HG03432 (cell line): ENCODE measurements around the gene EBF4.

ENCODE experiments used
- ATAC-seq: cut with Tn5 transposase; IDR thresholded peaks from one replicate; pipeline ENCODE4 v1.9.1; 2021; ENCODE audit warnings: mild to moderate bottlenecking, moderate library complexity; ENCODE audit not compliant: unreplicated experiment

EBF4 gene

DNA sequence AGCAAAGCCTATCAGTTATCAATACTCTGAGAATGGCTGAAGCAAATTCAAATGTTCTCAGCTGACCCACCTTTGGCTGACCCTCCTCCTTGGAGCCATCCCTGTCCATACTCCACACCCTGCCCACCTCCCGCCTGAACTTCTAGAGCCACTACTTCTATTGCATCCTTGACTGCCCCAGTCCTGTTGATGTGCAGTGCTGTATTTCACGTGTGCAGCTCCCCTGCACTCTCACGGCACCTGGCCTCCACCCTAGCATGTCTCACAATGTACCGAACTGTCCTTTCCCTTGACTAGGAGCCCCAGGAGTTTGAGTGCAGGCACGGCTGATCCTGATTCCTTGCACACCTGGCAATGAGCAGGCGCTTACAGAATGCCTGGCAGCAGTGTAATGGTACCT is 100.9 kb downstream of the EBF4 start:
- ATAC-seq = no peak

DNA sequence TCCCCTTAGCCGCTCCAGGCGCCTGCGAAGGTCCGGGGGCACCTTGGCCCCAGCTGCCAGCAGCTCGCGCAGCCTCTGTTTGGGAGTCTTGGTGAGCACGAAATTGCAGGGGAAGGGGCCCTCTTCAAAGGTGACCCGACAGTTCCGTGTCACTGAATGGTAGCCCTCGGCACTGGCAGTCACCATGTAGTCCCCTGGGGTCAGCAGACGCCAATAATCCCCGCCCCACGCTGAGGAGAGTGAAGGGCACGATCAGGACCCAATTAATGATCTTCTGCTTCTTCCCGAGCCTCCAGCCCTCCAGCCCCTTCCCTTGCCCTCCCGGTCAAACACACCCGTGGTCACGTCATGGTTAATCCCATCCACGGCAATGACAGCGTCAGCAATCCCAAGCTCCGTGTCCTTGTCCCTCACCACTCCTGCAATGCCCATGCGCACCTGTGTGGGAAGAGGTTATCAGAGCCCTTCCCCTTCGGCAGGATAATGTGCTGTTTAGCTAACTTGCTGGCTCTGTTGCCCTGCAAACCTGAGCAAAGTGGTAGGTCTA is 101.7 kb downstream of the EBF4 start:
- no peak for ATAC-seq

DNA sequence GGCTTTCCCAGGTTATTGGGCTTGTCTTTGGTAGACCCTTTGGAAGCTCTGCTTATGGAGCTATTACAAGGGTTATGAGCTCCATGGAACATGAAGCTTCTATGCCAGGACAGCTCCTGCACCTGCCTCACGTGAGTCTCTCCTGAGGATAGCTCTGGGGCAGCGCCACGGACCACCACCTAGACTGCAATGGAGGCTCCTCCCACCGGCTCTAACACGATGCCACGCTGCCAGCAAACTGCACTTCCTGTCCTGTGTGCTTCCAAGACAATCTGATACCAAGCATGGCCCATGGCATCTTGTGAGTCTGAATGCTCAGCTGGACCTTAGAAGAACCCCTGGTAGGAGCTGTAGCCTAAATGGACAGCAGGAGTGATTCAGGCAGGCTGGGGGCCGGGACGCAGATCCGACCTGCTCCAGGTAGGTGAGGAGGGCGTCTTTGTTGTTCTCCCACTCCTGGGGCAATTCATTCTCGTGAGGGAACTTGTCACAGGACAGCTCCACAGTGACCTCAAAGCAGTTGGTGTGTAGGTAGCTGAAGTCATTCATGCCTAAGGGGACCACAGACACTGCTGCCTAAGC is 102.4 kb downstream of the EBF4 start:
- ATAC-seq = no peak

DNA sequence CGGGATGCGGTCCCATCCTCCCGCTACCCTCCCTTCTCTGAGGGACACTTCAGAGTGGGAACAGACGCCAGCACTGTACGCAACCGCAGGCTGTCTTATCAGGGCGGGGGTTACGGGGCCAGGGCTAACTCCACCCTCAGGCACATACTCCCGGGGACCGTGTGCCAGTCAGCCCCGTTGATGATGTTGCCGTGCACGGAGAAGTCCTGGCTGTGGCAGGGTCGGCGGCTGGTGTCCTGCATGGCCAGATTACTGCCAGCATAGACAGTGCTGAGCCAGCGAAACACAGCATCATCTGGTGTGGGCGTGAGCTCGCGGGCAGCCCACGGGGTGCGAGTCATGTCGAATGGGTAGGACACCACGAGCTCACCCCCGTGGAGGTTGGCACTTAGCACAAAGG is 102.9 kb downstream of the EBF4 start:
- ATAC-seq = no peak

DNA sequence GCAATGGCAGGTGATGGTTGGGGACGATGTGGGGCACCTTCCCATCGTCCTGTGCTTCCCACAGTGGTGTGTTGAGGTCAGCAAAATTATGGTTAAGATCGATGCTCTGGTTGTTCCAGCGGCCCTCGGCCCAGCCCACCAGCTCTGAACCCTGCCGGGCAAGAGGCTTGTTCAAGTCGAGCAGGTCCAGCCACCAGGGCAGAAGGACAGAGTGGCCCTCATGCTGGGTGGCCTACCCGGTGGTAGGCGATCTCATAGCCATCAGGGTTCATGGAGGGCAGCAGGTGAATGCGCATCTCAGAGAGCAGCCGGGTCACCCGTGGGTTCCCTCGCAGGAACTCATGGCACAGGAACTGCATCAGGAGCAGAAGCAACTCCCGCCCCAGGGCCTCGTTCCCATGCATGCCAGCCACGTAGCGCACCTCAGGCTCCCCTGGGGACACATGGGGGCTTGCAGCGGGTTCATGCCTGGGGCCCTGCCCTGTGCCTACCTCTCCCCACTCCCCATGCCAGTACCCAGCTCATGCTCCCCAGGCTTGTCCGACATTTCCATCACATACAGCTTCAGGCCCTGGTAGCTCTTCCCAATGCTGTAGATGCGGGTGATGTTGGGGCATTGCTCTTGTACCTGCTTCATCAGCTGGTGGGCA is 103.6 kb downstream of the EBF4 start:
- ATAC-seq = no peak

DNA sequence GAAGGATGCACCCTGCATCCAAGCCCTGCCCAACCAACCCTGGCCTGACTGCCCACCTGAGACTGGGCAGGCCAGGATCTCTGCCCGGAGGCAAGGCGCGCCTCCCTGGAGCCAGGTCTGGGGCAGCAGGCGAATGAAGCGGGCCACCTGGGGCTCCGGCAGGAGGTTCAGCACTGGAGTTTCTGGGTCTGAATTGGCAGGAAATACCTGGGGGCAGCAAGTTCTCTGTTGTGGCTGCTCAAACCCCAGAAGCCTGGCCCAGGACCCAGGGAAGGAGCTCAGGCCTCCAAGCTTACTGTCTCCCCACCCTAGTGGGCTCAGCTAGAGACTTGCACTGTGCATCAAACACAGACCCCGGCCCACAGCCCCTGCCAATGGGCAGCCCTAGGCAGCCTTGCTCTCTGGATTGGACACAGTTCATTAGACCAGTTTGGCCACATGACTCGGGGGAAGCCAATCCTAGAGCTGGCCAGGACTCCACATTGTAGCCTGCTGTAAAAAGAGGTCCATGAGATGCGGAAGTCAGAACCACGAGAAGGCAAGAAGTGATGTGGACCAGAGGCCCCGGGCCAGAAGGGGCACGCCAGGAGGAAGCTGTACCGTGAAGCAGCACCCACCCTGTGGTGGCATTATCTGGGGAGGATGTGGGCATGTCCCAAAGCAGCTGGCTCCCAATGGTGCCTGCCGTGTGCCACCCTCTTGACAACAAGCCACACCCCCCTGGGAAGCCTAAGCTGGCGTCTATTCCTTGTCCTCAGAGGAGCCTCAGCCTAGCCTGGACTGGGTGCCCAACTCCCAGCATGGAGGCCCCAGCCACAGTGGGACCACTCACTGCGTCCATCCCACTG is 104.8 kb downstream of the EBF4 start:
- no peak for ATAC-seq

DNA sequence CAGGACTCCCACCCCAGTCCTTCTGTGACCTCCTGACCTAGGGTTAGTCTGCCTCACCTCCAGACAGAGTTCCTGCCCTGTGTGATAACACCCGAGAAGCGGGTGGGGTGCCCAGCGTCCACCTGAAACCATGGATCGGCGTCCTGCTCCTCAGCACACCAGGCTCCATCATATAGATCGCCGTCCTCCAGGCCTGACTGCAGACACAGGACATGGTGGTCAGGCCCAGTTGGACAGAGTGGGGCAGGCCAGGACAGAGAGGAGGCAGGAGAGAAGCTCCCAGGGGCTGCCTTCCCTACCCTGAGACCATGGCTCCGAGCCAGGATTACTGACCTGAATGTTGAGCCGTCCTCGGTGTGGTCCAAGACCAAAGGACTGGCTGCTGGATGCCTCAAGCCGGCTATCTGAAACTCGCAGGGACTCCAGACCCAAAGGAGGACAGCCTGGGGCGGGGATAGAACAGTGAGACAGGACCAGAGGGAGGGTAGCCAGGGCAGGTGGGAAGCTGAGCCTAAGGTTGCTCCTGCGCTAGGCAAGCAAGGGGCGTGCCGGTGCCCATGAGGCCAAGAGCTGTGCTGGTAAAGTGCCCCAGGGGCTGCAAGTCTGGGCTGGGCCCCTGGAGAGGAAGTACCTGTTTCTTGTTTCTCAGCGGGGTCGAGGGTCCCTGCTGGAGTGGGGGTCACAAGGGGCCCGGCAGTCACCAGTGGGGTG is 105.7 kb downstream of the EBF4 start:
- no peak for ATAC-seq

DNA sequence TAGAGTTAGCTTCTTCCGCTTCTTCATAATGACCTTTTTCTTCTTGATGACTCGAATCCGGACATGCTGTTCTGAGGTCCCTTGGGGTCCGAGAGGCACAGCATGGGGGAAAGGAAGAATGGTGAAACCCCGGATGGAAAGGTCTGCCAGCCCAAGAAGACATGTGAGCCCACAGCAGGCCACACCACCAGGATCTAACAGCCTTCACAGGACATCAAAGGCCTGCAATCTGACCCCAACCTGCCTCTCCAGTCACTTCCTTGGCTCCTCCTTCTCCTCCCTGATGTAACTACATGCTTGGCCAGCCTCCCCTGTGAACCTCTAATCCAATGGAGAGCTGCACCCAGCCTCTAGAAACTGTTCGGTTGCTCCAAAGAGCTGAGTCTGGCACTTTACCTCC is 106.2 kb downstream of the EBF4 start:
- no peak for ATAC-seq

DNA sequence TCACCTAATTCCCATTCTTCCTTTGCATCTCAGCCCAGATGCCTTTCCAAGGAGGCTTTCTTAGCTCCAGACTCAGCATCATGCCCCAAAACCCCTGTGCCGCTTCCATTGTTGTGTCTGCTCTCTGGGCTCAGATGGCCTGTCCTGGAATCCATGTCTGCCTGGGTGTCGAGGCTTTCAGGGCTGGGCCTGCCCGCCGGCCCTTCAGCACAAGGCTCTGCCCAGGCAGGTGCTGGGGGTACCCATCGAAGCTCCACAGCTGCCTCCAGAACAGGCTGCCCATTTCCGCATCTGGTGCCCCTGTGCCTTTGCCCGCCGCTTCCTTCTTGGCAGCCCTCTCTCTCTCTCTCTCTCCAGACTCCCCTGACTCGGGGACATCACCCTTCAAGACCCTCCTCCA is 106.7 kb downstream of the EBF4 start:
- ATAC-seq = no peak

DNA sequence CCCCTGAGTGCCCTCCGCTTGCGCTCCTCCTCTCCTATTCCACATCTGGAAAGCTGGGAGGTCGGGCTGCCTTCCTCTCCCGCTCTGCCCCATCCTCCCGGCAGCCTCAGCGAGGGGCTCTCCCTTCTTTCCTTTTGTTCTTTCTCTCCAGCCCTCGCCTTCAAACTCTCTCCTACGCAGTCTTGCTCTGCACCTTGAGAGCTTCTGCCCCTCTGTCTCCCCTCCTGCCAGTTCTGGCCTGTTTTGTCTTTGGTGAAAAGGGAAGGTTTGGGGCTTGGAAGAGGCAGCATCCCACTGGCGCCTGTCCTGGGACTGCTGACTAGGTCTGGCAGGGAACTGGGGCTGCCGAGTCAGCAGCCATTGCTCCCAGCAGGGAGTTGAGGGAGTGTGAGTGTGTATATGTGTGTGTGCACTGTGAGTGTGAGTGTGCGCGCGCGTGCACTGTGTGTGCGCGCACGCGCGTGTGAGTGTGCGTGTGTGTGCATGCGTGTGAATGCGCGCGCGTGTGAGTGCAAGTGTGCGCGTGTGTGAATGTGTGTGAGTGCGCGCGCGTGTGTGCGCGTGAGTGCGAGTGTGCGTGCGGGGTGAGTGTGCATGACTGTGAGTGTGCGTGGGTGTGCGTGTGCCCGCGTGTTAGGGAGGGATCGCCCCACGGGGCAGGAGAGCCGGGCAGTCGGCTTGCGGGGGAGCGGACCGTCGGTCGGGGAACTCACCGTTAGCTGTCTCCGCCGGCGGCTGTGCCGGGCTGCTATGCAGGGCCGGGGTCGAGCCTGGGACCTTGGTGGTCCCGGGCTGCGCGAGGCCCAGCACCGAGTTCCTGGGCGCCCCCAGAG is 107.3 kb downstream of the EBF4 start:
- ATAC-seq = peak; percentile 23

DNA sequence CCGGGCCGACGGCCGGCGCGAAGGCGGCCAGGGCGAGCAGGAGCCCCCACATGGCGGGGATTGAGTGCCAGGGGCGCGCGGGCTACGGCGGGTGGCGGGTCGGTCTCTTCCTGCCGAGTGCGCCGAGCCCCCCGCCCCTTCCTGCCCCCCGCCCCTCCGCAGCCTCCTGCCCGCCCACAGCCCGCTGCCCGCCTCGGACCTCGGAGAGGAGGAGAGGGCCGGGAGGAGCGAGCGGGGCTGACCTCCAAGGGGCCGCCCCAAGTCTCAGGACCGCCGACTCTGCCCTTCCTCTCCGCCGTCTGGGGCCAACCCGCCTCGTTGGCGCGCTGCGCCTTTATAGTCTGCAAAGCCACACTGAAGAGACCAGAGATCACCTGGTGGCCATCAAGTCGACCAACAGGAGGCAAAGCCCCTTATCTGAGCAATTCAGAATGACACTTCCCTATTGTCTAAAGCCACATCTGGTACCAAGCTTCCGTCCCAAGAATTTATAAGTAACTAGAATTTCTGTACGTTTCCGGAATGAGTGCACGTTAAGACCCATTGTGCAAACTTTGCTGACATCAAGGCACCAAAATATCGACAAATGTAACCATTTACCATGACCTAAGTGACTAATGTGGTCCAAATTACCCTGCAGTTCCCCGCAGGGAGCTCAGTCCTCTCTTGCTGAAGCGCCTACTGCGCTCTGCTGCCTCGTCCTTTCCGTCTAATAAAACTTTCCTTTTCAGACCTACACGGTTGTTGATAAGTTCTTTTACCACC is 108.1 kb downstream of the EBF4 start, which contains the start of gene CPXM1:
TSS of gene CPXM1 (minus strand) at position 107 of the 765 bp plus-strand sequence. CDS start at position 52, 55 bp downstream.
- ATAC-seq = peak; percentile 53

DNA sequence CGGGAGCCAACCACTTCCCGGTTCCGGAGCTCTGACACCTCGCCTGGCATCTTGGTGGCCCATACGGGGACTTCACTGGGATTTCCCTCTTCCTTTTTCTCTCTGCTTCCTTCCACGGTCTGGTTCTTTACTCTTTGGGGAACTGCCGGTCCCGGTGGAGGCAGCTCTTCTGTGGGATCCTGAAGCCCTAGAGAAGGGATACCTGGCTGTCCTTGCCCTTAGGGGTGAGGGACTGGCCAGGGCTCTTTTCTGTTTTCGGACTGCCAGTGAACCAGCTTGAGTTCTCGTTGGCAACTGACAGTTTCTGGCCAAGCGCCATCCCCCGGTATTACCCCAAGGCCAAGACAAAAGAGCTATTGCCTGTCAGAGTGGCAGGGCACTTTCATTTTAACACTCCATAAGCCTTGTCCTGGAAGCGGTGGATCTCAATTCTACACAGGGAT is 108.7 kb downstream of the EBF4 start:
- peak; percentile 32 for ATAC-seq

DNA sequence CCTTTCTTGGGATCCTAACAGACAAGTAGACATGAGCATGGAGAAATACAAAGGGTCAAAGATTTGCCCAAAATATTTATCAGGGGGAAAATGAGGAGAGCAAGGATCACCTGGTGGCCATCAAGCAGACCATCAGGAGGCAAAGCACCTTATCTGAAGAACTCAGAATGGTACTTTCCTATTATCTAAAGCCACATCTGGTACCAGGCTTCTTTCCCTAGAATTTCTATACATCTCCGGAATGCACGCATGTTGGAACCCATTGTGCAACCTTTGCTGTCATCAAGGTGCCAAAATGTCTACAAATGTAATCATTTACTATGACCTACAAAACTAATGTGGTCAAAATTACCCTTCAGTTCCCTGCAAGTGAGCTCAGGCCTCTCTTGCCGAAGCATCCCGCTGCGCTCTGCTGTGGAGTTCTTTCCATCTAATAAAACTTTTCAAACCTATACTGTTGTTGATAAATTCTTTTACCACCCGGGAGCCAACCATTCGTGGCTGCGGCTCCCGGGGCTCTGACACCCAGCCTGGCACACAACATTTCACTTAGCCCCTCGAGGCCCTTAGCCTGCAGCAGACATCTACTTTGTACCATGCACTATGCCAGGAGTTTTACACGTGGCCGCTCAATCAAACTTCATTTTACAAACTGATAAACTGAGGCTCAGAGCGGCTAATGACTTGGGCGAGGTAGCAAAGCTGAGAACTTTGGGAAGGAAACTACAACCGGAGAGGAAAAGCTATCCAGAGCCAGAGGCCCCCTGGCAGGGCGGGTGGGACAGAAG is 111.7 kb downstream of the EBF4 start:
- ATAC-seq = no peak

DNA sequence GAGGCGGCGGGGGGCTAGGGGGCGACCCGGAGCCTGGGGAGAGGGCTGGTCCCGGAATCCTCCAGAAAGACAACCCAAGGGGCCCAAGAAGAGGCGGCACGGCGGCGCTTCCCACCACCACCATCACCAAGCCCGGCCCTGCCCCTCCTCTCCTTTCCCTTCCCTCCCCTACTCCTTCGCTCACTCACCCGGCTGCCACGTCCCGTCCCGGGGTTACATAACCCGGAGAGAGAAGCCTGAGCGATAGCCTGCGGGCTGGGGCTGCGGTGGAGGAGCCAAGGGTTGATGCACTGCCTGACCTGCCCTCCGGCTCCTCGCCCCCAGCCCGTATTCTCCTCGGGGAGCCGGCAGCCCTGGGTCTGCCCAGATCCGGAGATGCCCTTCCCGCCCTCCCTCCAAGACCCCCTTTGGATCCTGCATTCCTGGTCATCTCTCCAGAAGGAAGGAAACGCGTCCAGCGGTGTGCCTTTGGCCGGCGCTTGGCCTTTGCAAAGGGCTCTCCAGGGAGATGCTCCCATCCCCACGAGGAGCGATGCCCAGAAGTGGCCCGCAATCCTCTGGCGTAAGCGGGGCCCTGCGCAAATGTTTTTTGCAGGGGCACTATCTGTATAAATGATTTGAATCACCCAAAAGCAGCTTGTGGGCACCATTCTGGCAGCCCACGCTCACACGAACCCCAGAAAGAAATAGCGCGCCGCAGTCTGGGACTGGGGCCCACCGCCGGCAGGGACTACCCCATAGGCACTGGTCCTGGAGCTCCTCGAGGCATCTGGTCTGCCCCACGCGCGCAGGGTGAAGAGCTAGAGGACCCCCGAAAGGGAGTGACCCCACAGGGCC is 112.5 kb downstream of the EBF4 start:
- no peak for ATAC-seq

DNA sequence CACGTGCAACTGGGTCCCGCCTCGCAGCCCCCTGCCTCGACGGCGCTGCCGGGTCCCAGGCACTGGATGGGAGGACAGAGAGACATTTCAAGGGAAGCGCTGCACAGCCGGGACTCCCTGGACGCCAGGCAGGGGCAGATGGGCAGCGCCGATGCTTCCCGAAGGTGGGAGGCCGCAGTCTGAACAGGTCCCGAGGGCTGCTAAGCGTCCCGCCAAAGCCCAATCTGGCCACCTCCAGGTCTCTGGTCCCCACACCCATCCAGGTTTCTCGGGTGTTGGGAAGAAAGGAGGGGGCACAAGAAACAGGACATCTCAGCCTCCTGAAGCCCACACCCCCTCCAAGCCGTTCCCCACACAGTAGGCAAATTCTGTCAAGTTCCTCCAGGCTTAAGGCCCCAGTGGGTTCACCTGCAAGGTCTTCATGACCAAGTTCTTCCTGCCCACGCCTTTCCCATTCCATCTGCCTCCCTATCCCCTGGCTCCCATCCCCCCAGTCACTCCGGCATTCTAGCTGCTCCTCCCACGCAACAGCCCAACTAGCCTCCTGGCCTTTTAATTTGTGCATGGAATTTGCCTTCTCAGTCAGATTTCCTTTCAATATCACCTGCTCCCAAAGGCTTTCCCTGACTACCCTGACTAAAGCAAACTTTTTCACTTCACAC is 113.2 kb downstream of the EBF4 start:
- no peak for ATAC-seq

DNA sequence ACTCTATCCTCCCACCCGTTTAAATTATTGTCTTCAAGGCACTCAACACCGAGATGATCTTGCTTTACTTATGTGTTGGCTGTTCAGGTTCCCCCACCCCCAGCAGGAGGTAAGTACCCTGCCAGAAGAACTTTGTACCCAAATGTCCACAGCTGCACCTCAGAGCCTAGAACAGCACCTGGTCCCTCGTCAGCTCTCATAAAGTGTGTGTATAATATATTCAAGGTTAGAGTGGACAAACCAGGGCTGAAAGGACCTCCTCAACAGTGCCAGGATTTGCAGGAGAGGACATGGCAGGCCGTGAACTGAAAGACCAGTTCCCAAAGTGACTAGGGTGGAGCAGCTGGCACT is 113.7 kb downstream of the EBF4 start:
- no peak for ATAC-seq

DNA sequence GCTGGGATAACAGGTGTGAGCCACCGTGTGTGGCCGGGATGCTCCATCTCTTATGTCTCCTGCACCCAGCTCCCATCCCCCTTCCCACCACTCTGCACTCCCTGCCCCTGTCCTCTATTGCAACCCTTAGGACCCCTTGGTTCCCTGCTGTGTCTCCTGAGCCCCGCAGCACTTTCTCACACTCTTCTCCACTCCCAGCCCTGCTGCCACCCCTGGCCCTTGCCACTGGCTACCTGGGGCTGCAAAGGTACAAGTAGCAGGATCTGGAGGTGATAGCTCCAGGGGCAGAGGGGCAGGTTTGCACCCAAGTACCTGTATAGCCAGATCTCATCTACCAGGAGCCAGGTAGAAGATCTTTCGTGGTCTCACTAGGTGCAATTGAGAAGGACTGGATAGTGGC is 114.4 kb downstream of the EBF4 start:
- no peak for ATAC-seq
